ENCODE measurements around the gene CXCR6. TPM values are rescaled to one million over a fixed set of nuclear protein-coding genes. Genes with fewer than 3 reads are reported as not detected.

Gene CXCR6
- total and polyA plus RNA-seq, 2 of the 13 experiments (the other 11 are each of a cell fraction or from before 2014, with no cell fraction given): not detected

DNA sequence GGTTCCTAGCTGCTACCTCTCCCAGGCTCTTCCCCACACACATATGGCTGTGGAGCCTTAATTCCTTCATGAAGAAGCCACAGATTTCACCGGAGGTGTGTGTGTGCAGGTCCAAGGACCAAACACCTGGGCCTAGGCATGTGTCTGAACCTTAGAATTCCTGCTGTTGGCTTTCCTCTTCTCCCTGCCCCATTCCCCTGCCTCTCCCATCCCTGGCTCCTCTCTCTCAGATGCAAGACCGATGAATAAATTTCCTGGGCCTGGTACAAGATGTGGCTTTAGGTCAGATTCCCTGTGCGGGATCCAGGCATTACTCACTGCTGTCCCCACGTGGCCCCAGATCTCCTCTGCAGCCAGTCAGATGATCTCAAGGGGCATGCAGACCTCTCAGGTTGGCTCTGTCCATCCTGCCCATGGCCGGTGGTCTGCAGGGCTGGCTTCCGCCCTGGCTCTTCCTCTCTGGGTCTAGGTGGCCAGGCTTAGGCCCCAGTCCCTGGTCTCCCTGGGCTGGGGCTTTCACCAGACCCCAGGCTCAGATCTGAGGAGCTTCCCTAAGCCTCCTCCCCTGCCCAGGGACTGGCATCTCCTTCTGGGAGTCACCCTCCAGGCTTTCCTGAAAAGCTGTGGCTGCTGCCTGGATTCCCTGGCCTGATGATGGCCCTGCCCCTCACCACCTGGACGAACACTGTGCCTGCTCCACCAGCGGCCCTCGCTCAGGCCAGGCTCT, 36.4 kb upstream of the CXCR6 start (continued):
- no peak for TF ChIP-seq ZBTB40 (IDR thresholded peaks at IDR 0.05)
- no peak for TF ChIP-seq ZBTB40 (CRISPR knock-in tag; IDR thresholded peaks at IDR 0.05)
- TF ChIP-seq, protein P1, sequence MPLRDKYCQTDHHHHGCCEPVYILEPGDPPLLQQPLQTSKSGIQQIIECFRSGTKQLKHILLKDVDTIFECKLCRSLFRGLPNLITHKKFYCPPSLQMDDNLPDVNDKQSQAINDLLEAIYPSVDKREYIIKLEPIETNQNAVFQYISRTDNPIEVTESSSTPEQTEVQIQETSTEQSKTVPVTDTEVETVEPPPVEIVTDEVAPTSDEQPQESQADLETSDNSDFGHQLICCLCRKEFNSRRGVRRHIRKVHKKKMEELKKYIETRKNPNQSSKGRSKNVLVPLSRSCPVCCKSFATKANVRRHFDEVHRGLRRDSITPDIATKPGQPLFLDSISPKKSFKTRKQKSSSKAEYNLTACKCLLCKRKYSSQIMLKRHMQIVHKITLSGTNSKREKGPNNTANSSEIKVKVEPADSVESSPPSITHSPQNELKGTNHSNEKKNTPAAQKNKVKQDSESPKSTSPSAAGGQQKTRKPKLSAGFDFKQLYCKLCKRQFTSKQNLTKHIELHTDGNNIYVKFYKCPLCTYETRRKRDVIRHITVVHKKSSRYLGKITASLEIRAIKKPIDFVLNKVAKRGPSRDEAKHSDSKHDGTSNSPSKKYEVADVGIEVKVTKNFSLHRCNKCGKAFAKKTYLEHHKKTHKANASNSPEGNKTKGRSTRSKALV (CRISPR knock-in tag; IDR thresholded peaks at IDR 0.05): no peak
- peak; percentile 73 for TF ChIP-seq CTCF (CRISPR knock-in tag; IDR thresholded peaks at IDR 0.05)
- no peak for TF ChIP-seq FOXC1 (CRISPR knock-in tag; IDR thresholded peaks at IDR 0.05; ENCODE audit: borderline replicate concordance)
- no peak for TF ChIP-seq ZNF556 (CRISPR knock-in tag; IDR thresholded peaks at IDR 0.05; ENCODE audit: borderline replicate concordance)
- TF ChIP-seq TP53 (CRISPR knock-in tag; conservative IDR thresholded peaks at IDR 0.05): no peak
- TF ChIP-seq MTA3 (CRISPR knock-in tag; IDR thresholded peaks at IDR 0.05): no peak
- TF ChIP-seq MIER2 (CRISPR knock-in tag; IDR thresholded peaks at IDR 0.05): no peak
- TF ChIP-seq ZNF7 (CRISPR knock-in tag; IDR thresholded peaks at IDR 0.05): no peak
- no peak for TF ChIP-seq KDM2A (CRISPR knock-in tag; IDR thresholded peaks at IDR 0.05; ENCODE audit: borderline replicate concordance, low read depth)
- TF ChIP-seq RBM39 (IDR thresholded peaks at IDR 0.05; ENCODE audit: low read depth, low read length, poor library complexity, severe bottlenecking): no peak
- TF ChIP-seq SMC3 (IDR thresholded peaks at IDR 0.05; ENCODE audit: low read length): peak; percentile 42; the same call in 1 of the 2 replicates
